HG02973 (cell line): Measurements from ENCODE around the gene EXOSC9.

Experiments used
- ATAC-seq: cut with Tn5 transposase; IDR thresholded peaks from one replicate; pipeline ENCODE4 v1.9.1; 2021; ENCODE audit warnings: moderate library complexity; ENCODE audit not compliant: unreplicated experiment

EXOSC9 gene

GRCh38 chr4:121822796-121823504 lies 21.8 kb downstream of the EXOSC9 start:
- ATAC-seq, result peak; percentile 46

GRCh38 chr4:121823505-121824170 lies 22.5 kb downstream of the EXOSC9 start, which contains the start of gene CCNA2:
CCNA2 (minus strand) TSS chr4:121823883; CDS start chr4:121823628, 255 bp downstream.
- peak; percentile 90 for ATAC-seq

GRCh38 chr4:121824171-121824527 lies 23.0 kb downstream of the EXOSC9 start:
- ATAC-seq, result no peak

GRCh38 chr4:121824950-121825349 lies 23.8 kb downstream of the EXOSC9 start:
- ATAC-seq, result no peak

GRCh38 chr4:121827853-121828252 lies 26.7 kb downstream of the EXOSC9 start:
- ATAC-seq, result no peak

GRCh38 chr4:121829511-121829910 lies 28.4 kb downstream of the EXOSC9 start:
- ATAC-seq, result no peak

GRCh38 chr4:121838136-121838535 lies 37.0 kb downstream of the EXOSC9 start:
- no peak for ATAC-seq

GRCh38 chr4:121842862-121843261 lies 41.7 kb downstream of the EXOSC9 start:
- no peak for ATAC-seq

- ATAC-seq, result no peak
Measured at GRCh38 chr4:121846662-121847061, 45.5 kb downstream of the EXOSC9 start.

GRCh38 chr4:121851354-121851753 lies 50.2 kb downstream of the EXOSC9 start:
- ATAC-seq, result no peak

GRCh38 chr4:121860121-121860520 lies 59.0 kb downstream of the EXOSC9 start:
- no peak for ATAC-seq

- no peak for ATAC-seq
Measured at GRCh38 chr4:121861426-121861825, 60.3 kb downstream of the EXOSC9 start.

- no peak for ATAC-seq
Measured at GRCh38 chr4:121863799-121864198, 62.7 kb downstream of the EXOSC9 start.
